ENCODE measurements around the gene R3HDML. TPM values are rescaled to one million over a fixed set of nuclear protein-coding genes. Genes with fewer than 3 reads are reported as not detected.

Gene R3HDML
- total and polyA plus RNA-seq, 10 of the 15 experiments (the other 5 are each of a cell fraction or from before 2014, with no cell fraction given), result not detected

GRCh38 chr20:44357020-44357419 is 20.2 kb downstream of the R3HDML start (continued):
- no peak for TF ChIP-seq E2F4 (IDR thresholded peaks at IDR 0.05; ENCODE audit: low read depth, low read length)
- TF ChIP-seq SIN3A (IDR thresholded peaks at IDR 0.05; ENCODE audit: low read depth, low read length), result no peak
- TF ChIP-seq IKZF2 (IDR thresholded peaks at IDR 0.05), result no peak
- TF ChIP-seq TAF1 (IDR thresholded peaks at IDR 0.05; ENCODE audit: borderline replicate concordance, low read depth, low read length), result no peak
- no peak for TF ChIP-seq ZSCAN29 (IDR thresholded peaks at IDR 0.05)
- TF ChIP-seq, protein P1, sequence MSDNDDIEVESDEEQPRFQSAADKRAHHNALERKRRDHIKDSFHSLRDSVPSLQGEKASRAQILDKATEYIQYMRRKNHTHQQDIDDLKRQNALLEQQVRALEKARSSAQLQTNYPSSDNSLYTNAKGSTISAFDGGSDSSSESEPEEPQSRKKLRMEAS (IDR thresholded peaks at IDR 0.05; ENCODE audit: low read depth, low read length), result no peak
- TF ChIP-seq MEF2B (IDR thresholded peaks at IDR 0.05; ENCODE audit: partially characterized antibody, poor library complexity, severe bottlenecking), result no peak

GRCh38 chr20:44357555-44358125 is 20.8 kb downstream of the R3HDML start:
- Histone ChIP-seq H3K79me2 (ENCODE audit: control insufficient read depth, insufficient read depth, low read length) (no peaks in the 10 kb centered on the region), H3K27me3 (replicated peaks in 1 of 2; ENCODE audit: control insufficient read depth in 2 of 2, insufficient read depth in 2 of 2, low read length in 1 of 2) (no peaks in the 10 kb centered on the region; a peak in 1 of 4 replicates), H3K4me3 (no peak overlapping the region), H3K27ac (ENCODE audit: control insufficient read depth, insufficient read depth) (no peak overlapping the region), H4K20me1 (ENCODE audit: control insufficient read depth, insufficient read depth) (no peaks in the 10 kb centered on the region), H3K4me1 (ENCODE audit: control insufficient read depth, insufficient read depth, low read length) (no peaks in the 10 kb centered on the region), H3K36me3 (ENCODE audit: control insufficient read depth in 2 of 2, insufficient read depth in 2 of 2, low read length in 1 of 2) (no peaks in the 10 kb centered on the region), H3K9me3 (replicated peaks; ENCODE audit: control insufficient read depth, insufficient read depth, low read length) (no peaks in the 10 kb centered on the region), H3K4me2 (ENCODE audit: control insufficient read depth, insufficient read depth) (no peak overlapping the region), H2AFZ (ENCODE audit: control insufficient read depth, low read depth, low read length) (no peak overlapping the region), H3K9ac (ENCODE audit: control insufficient read depth, insufficient read depth, low read length) (no peak overlapping the region)
- ChIA-PET POLR2A (no interaction called here), CTCF (interaction anchor here (0.6 to 0.7 kb wide), 3 partner anchors 10 to 1306 kb away, joined by 3 to 4 read pairs (median 3); no protein-coding TSS in a partner anchor), RAD21 (ENCODE audit: unreplicated experiment) (no interaction called here), SMC1A (ENCODE audit: uncharacterized antibody, unreplicated experiment) (interaction anchor here (1.6 kb wide), 1 partner anchor 10 kb away, joined by 5 read pairs; no protein-coding TSS in a partner anchor)
- no TSS peak for BruUV-seq (replicated peaks)
- no peak for DNase-seq (ENCODE audit: low read depth, low spot score)
- FAIRE-seq, result no peak
- 1% methylated on average over 4 of the region's 4 CpGs for WGBS (ENCODE audit: insufficient coverage, insufficient replicate concordance, low lambda C conversion rate, missing lambda C conversion rate)
- intact Hi-C loops (cut with micrococcal nuclease; ENCODE audit: unreplicated experiment) (no loop called here), in situ Hi-C loops (cut with MboI) (no loop called here)
- no peak for ATAC-seq
- TF ChIP-seq NFYA (IDR thresholded peaks at IDR 0.05; ENCODE audit: borderline replicate concordance, low read depth, low read length) (no peak), NFIC (IDR thresholded peaks at IDR 0.05; ENCODE audit: low read depth, low read length) (no peak), SREBF1 (IDR thresholded peaks at IDR 0.05; ENCODE audit: low read length) (no peak), ZBTB40 (IDR thresholded peaks at IDR 0.05; ENCODE audit: borderline replicate concordance) (no peak), SREBF2 (IDR thresholded peaks at IDR 0.05; ENCODE audit: low read length) (no peak), DPF2 (IDR thresholded peaks at IDR 0.05) (no peak), GABPA (IDR thresholded peaks at IDR 0.05; ENCODE audit: low read depth) (no peak), CREB1 (IDR thresholded peaks at IDR 0.05; ENCODE audit: low read depth) (no peak), TCF7 (IDR thresholded peaks at IDR 0.05; ENCODE audit: borderline replicate concordance) (no peak), ZNF274 (IDR thresholded peaks at IDR 0.05; ENCODE audit: insufficient read depth, insufficient read length) (no peak), BCL11A (IDR thresholded peaks at IDR 0.05; ENCODE audit: low read depth, low read length) (no peak)
